Measurements from ENCODE around the gene ATF2.

DNA sequence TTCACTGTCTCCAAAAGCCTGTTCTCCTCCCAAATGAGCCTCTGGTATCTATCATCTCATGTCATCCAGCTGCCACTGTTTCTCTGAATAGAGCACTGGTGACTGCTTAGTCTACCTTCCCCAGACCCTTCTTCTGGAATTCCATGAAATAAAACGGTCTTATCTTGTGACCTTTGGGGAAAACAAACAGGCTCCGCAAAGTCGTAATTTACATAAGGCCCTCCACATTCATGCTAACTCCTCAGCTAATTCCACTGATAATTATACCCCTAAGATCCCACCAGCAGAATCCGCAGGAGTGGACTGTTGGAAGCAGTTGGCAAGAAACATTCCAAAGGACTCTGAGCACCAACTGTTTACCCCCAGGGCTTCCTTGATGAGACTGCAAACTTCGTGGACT lies 129.0 kb downstream of the ATF2 start:
- TF ChIP-seq, protein P1, sequence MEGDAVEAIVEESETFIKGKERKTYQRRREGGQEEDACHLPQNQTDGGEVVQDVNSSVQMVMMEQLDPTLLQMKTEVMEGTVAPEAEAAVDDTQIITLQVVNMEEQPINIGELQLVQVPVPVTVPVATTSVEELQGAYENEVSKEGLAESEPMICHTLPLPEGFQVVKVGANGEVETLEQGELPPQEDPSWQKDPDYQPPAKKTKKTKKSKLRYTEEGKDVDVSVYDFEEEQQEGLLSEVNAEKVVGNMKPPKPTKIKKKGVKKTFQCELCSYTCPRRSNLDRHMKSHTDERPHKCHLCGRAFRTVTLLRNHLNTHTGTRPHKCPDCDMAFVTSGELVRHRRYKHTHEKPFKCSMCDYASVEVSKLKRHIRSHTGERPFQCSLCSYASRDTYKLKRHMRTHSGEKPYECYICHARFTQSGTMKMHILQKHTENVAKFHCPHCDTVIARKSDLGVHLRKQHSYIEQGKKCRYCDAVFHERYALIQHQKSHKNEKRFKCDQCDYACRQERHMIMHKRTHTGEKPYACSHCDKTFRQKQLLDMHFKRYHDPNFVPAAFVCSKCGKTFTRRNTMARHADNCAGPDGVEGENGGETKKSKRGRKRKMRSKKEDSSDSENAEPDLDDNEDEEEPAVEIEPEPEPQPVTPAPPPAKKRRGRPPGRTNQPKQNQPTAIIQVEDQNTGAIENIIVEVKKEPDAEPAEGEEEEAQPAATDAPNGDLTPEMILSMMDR (IDR thresholded peaks at IDR 0.05; ENCODE audit: low read depth, low read length): no peak
- TF ChIP-seq MYC (IDR thresholded peaks at IDR 0.05; ENCODE audit: low read depth, low read length): no peak

All from NB4 (cell line).